ENCODE results near the gene PTRH1. TPM values are rescaled to one million over a fixed set of nuclear protein-coding genes. Genes with fewer than 3 reads are reported as not detected.
A peak's percentile ranks its signal among the peaks of the same experiment; 100 is the strongest.

Gene PTRH1
- total RNA-seq, 1 donor from 2014 or later: 10.1 TPM

GRCh38 chr9:127720865-127721227 lies 5.4 kb upstream of the PTRH1 start:
- no peak for TF ChIP-seq CTCF (IDR thresholded peaks at IDR 0.05; ENCODE audit: partially characterized antibody, unreplicated experiment)
- DNase-seq: no peak
- Mint-ChIP-seq H3K4me1 (ENCODE audit: low read depth, unreplicated experiment) (peaks cover 2% of the 10 kb centered on the region), H3K27me3 (ENCODE audit: unreplicated experiment) (peaks cover 6% of the 10 kb centered on the region), H3K4me3 (ENCODE audit: unreplicated experiment) (no peak overlapping the region), H3K9me3 (ENCODE audit: unreplicated experiment) (peaks cover 5% of the 10 kb centered on the region), H3K27ac (ENCODE audit: unreplicated experiment) (no peak overlapping the region), H3K36me3 (ENCODE audit: unreplicated experiment) (no peaks in the 10 kb centered on the region)

GRCh38 chr9:127720031-127720864 lies 4.8 kb upstream of the PTRH1 start:
- Mint-ChIP-seq H3K9me3 (ENCODE audit: unreplicated experiment) (peaks cover 7% of the 10 kb centered on the region), H3K4me3 (ENCODE audit: unreplicated experiment) (no peak overlapping the region), H3K27me3 (ENCODE audit: unreplicated experiment) (peaks cover 7% of the 10 kb centered on the region), H3K27ac (ENCODE audit: unreplicated experiment) (no peak overlapping the region), H3K36me3 (ENCODE audit: unreplicated experiment) (no peaks in the 10 kb centered on the region), H3K4me1 (ENCODE audit: low read depth, unreplicated experiment) (peaks cover 2% of the 10 kb centered on the region)
- DNase-seq: no peak
- no peak for TF ChIP-seq CTCF (IDR thresholded peaks at IDR 0.05; ENCODE audit: partially characterized antibody, unreplicated experiment)

- Mint-ChIP-seq H3K27me3 (ENCODE audit: unreplicated experiment) (peaks cover 7% of the 10 kb centered on the region), H3K9me3 (ENCODE audit: unreplicated experiment) (peaks cover 7% of the 10 kb centered on the region), H3K4me1 (ENCODE audit: low read depth, unreplicated experiment) (peaks cover 2% of the 10 kb centered on the region), H3K36me3 (ENCODE audit: unreplicated experiment) (no peaks in the 10 kb centered on the region), H3K27ac (ENCODE audit: unreplicated experiment) (no peak overlapping the region), H3K4me3 (ENCODE audit: unreplicated experiment) (no peak overlapping the region)
- no peak for TF ChIP-seq CTCF (IDR thresholded peaks at IDR 0.05; ENCODE audit: partially characterized antibody, unreplicated experiment)
- DNase-seq: no peak
These were observed 2.3 kb upstream of the PTRH1 start for GRCh38 chr9:127717766-127718165.

- H3K36me3 Mint-ChIP-seq (ENCODE audit: unreplicated experiment): no peaks in the 10 kb centered on the region
- H3K27me3 Mint-ChIP-seq (ENCODE audit: unreplicated experiment): peaks cover 7% of the 10 kb centered on the region
- no peak overlapping the region for H3K27ac Mint-ChIP-seq (ENCODE audit: unreplicated experiment)
- peaks cover 7% of the 10 kb centered on the region for H3K9me3 Mint-ChIP-seq (ENCODE audit: unreplicated experiment)
- no peak for TF ChIP-seq CTCF (IDR thresholded peaks at IDR 0.05; ENCODE audit: partially characterized antibody, unreplicated experiment)
- H3K4me1 Mint-ChIP-seq (ENCODE audit: low read depth, unreplicated experiment): peaks cover 5% of the 10 kb centered on the region
- DNase-seq: no peak
- peak overlapping the region; percentile 100 for H3K4me3 Mint-ChIP-seq (ENCODE audit: unreplicated experiment)
These were observed 949 bp upstream of the PTRH1 start for GRCh38 chr9:127716412-127716811.

- peaks cover 10% of the 10 kb centered on the region for H3K9me3 Mint-ChIP-seq (ENCODE audit: unreplicated experiment)
- peaks cover 15% of the 10 kb centered on the region for H3K4me1 Mint-ChIP-seq (ENCODE audit: low read depth, unreplicated experiment)
- DNase-seq: peak; percentile 54
- no peak for TF ChIP-seq CTCF (IDR thresholded peaks at IDR 0.05; ENCODE audit: partially characterized antibody, unreplicated experiment)
- H3K4me3 Mint-ChIP-seq (ENCODE audit: unreplicated experiment): peak overlapping the region; percentile 100
- no peaks in the 10 kb centered on the region for H3K36me3 Mint-ChIP-seq (ENCODE audit: unreplicated experiment)
- peaks cover 9% of the 10 kb centered on the region for H3K27me3 Mint-ChIP-seq (ENCODE audit: unreplicated experiment)
- H3K27ac Mint-ChIP-seq (ENCODE audit: unreplicated experiment): no peak overlapping the region
These were observed 453 bp downstream of the PTRH1 start for GRCh38 chr9:127714951-127715469.
